ENCODE measurements around the gene CNTROB.

DNA sequence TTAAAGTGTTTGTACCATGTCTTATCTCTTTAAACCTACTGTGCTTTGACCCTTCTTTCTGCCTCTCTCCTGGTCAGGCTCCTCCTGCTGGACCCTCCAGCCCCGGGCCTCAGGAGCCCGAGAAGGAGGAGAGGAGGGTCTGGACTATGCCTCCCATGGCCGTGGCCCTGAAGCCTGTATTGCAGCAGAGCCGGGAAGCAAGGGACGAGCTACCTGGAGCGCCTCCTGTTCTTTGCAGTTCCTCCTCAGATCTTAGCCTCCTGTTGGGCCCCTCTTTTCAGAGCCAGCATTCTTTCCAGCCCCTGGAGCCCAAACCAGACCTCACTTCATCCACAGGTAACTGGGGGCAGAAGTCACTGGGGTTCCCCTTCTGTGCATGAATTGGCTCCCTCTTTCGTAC is 13.6 kb downstream of the CNTROB start:
- TF ChIP-seq, protein P1, sequence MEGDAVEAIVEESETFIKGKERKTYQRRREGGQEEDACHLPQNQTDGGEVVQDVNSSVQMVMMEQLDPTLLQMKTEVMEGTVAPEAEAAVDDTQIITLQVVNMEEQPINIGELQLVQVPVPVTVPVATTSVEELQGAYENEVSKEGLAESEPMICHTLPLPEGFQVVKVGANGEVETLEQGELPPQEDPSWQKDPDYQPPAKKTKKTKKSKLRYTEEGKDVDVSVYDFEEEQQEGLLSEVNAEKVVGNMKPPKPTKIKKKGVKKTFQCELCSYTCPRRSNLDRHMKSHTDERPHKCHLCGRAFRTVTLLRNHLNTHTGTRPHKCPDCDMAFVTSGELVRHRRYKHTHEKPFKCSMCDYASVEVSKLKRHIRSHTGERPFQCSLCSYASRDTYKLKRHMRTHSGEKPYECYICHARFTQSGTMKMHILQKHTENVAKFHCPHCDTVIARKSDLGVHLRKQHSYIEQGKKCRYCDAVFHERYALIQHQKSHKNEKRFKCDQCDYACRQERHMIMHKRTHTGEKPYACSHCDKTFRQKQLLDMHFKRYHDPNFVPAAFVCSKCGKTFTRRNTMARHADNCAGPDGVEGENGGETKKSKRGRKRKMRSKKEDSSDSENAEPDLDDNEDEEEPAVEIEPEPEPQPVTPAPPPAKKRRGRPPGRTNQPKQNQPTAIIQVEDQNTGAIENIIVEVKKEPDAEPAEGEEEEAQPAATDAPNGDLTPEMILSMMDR (IDR thresholded peaks at IDR 0.05): no peak
- no peak for TF ChIP-seq POLR2A (IDR thresholded peaks at IDR 0.05)

Data from body of pancreas (tissue), 4 donors.